Liver (tissue), 9 donors: ENCODE measurements around the gene ZNF292. TPM values are rescaled to one million over a fixed set of nuclear protein-coding genes. Genes with fewer than 3 reads are reported as not detected.
A peak's percentile ranks its signal among the peaks of the same experiment; 100 is the strongest.

ENCODE experiments used
- DNase-seq: peaks from one replicate; pipeline ENCODE4 v3.0.0-alpha.2; 2017; ENCODE audit warnings: low spot score
- H3K27ac ChIP-seq, 2 donors: one replicate each; pipeline ENCODE4 v1.7.0; 2013; ENCODE audit warnings: inconsistent platforms in 2 of 2, low read length in 2 of 2, control low read depth in 1 of 2, low read depth in 1 of 2, mild to moderate bottlenecking in 1 of 2
- H3K27me3 ChIP-seq, 4 donors: one replicate each; pipeline versions ENCODE4 v1.6.1 to v1.7.0; 2013; ENCODE audit warnings: low read length in 3 of 4, inconsistent platforms in 1 of 4, mild to moderate bottlenecking in 1 of 4, moderate library complexity in 1 of 4; ENCODE audit not compliant: control insufficient read depth in 4 of 4, insufficient read depth in 4 of 4
- H3K36me3 ChIP-seq, 4 donors: one replicate each; pipeline versions ENCODE4 v1.6.1 to v1.7.0; 2013; ENCODE audit warnings: low read length in 3 of 4, mild to moderate bottlenecking in 3 of 4, low read depth in 1 of 4, moderate library complexity in 1 of 4; ENCODE audit not compliant: control insufficient read depth in 4 of 4, insufficient read depth in 3 of 4
- H3K4me1 ChIP-seq, 4 donors: one replicate each; pipeline versions ENCODE4 v1.6.1 to v1.7.0; 2013; ENCODE audit warnings: low read length in 3 of 4, mild to moderate bottlenecking in 3 of 4, moderate library complexity in 1 of 4; ENCODE audit not compliant: control insufficient read depth in 4 of 4, insufficient read depth in 4 of 4
- H3K4me3 ChIP-seq, 3 donors: one replicate each; pipeline versions ENCODE4 v1.6.1 to v1.7.0; 2013; ENCODE audit warnings: low read length in 3 of 3, control low read depth in 1 of 3, low read depth in 1 of 3, mild to moderate bottlenecking in 1 of 3
- H3K9ac ChIP-seq, 2 donors: one replicate each; pipeline ENCODE4 v1.7.0; 2013; ENCODE audit warnings: low read length in 2 of 2, mild to moderate bottlenecking in 2 of 2, moderate library complexity in 2 of 2, control low read depth in 1 of 2, low read depth in 1 of 2
- H3K9me3 ChIP-seq, 4 donors: one replicate each; pipeline versions ENCODE4 v1.6.1 to v1.7.0; 2013; ENCODE audit warnings: low read length in 3 of 4; ENCODE audit not compliant: control insufficient read depth in 4 of 4
- EGR1 ChIP-seq, 2 donors: IDR thresholded peaks; 2 replicates each; pipeline ENCODE4 v1.6.1; 2016 to 2018; ENCODE audit warnings: antibody characterized with exemption in 2 of 2, low read depth in 2 of 2
- FOXA2 ChIP-seq: IDR thresholded peaks from 2 replicates; pipeline ENCODE4 v1.6.1; 2016; ENCODE audit warnings: antibody characterized with exemption
- GABPA ChIP-seq, 2 donors: IDR thresholded peaks in 1 of 2; conservative IDR thresholded peaks in 1 of 2; 2 replicates each; pipeline ENCODE4 v1.6.1; 2016; ENCODE audit warnings: antibody characterized with exemption in 2 of 2, mild to moderate bottlenecking in 1 of 2, moderate library complexity in 1 of 2
- RXRA ChIP-seq, 2 donors: IDR thresholded peaks; 2 replicates each; pipeline ENCODE4 v1.6.1; 2017 to 2018; ENCODE audit warnings: antibody characterized with exemption in 2 of 2, mild to moderate bottlenecking in 1 of 2
- YY1 ChIP-seq: IDR thresholded peaks from 2 replicates; pipeline ENCODE4 v1.6.1; 2016; ENCODE audit warnings: antibody characterized with exemption, mild to moderate bottlenecking
- WGBS: extraction: QIAGEN DNeasy Blood & Tissue Kit; methylation state at CpG from one replicate; pipeline ENCODE4 v1.1.7; 2013; 5-methylcytosine and 5-hydroxymethylcytosine counted together
- polyA plus RNA-seq, 2 donors: library from polyadenylated mRNA; stranded (reverse) in 1 of 2; unstranded in 1 of 2; fragments of 200-250 nt in 1 of 2; fragments of >200 nt in 1 of 2; fragmentation: Nextera tagmentation in 1 of 2; extraction: Ambion mirVana in 1 of 2; gene quantifications; one replicate each; pipeline versions ENCODE4 v1.2.1 to v1.2.3, GENCODE V29; 2013 to 2015
- total RNA-seq, 2 donors: library from RNA; depleted of rRNA; stranded (reverse); fragments of >200 nt; gene quantifications; one replicate each; pipeline ENCODE4 v1.2.3, GENCODE V29; 2014
- TF ChIP-seq, protein P1 (sequence below): IDR thresholded peaks from 2 replicates; pipeline ENCODE4 v1.6.1; 2016; ENCODE audit warnings: antibody characterized with exemption
- TF ChIP-seq, protein P2 (sequence below): IDR thresholded peaks from 2 replicates; pipeline ENCODE4 v1.6.1; 2016; ENCODE audit warnings: antibody characterized with exemption
- donor health status: healthy.
- donor health status: healthy.
- donor health status: healthy.
- donor health status: healthy.
- donor health status: healthy.

Gene ZNF292
- total and polyA plus RNA-seq, 4 donors: 2.7 to 16.4 (median 12.5) TPM

DNA sequence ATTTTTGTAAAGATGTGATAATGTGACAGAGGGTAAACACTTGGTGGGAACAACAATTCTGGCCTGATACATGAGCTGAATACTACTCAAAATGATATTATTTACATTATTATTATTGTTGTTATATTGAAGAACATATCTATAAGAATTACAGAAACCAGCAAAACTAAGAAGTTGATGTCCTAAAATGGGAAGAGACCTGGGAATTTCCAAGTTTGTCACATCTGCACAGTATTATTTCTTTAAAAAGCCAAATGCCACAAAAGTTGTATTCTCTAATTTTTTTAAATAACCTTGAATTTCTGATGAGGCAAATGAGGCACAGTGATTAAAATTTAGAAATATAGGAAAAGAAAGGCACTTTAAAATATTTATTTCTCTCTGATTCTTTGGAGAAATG is 5.0 kb upstream of the ZNF292 start:
- Histone ChIP-seq H3K36me3 (no peaks in the 10 kb centered on the region), H3K9ac (no peak overlapping the region), H3K9me3 (no peaks in the 10 kb centered on the region), H3K4me3 (no peak overlapping the region), H3K4me1 (peaks cover 0 to 18% (median 5%) of the 10 kb centered on the region in 4 donors), H3K27me3 (no peaks in the 10 kb centered on the region), H3K27ac (no peak overlapping the region)
- no peak for DNase-seq
- TF ChIP-seq GABPA (IDR thresholded peaks at IDR 0.05 in 1 of 2, conservative IDR thresholded peaks at IDR 0.05 in 1 of 2): no peak

DNA sequence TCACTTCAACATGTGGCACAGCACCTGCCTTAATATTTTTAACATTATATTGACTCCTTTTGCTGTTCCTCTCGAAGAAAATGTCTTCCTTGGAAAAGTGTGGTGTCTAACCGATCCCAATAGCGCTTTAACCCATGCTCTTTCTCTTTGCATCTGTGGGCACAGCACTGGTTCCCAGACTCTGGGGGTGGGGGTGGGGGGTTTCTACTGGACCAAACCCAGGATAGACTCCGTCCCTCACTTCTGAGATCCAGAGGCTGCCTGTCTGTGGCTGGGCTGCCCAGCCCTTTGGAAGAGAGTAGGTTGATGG is 3.9 kb upstream of the ZNF292 start:
- Histone ChIP-seq H3K9me3 (no peaks in the 10 kb centered on the region), H3K36me3 (no peaks in the 10 kb centered on the region), H3K4me1 (peaks cover 0 to 22% (median 6%) of the 10 kb centered on the region in 4 donors), H3K27ac (peak overlapping the region; percentile 68 to 81), H3K4me3 (peak overlapping the region; percentile 6 to 67 (median 61)), H3K9ac (peak overlapping the region; percentile 28 to 42), H3K27me3 (no peaks in the 10 kb centered on the region)
- no peak for TF ChIP-seq FOXA2
- no peak for TF ChIP-seq RXRA (IDR thresholded peaks at IDR 0.05)
- TF ChIP-seq, protein P1, sequence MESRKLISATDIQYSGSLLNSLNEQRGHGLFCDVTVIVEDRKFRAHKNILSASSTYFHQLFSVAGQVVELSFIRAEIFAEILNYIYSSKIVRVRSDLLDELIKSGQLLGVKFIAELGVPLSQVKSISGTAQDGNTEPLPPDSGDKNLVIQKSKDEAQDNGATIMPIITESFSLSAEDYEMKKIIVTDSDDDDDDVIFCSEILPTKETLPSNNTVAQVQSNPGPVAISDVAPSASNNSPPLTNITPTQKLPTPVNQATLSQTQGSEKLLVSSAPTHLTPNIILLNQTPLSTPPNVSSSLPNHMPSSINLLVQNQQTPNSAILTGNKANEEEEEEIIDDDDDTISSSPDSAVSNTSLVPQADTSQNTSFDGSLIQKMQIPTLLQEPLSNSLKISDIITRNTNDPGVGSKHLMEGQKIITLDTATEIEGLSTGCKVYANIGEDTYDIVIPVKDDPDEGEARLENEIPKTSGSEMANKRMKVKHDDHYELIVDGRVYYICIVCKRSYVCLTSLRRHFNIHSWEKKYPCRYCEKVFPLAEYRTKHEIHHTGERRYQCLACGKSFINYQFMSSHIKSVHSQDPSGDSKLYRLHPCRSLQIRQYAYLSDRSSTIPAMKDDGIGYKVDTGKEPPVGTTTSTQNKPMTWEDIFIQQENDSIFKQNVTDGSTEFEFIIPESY: no peak
- TF ChIP-seq, protein P2, sequence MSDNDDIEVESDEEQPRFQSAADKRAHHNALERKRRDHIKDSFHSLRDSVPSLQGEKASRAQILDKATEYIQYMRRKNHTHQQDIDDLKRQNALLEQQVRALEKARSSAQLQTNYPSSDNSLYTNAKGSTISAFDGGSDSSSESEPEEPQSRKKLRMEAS: no peak
- TF ChIP-seq YY1: no peak
- WGBS: 52% methylated on average over 4 of the region's 4 CpGs
- DNase-seq: no peak

DNA sequence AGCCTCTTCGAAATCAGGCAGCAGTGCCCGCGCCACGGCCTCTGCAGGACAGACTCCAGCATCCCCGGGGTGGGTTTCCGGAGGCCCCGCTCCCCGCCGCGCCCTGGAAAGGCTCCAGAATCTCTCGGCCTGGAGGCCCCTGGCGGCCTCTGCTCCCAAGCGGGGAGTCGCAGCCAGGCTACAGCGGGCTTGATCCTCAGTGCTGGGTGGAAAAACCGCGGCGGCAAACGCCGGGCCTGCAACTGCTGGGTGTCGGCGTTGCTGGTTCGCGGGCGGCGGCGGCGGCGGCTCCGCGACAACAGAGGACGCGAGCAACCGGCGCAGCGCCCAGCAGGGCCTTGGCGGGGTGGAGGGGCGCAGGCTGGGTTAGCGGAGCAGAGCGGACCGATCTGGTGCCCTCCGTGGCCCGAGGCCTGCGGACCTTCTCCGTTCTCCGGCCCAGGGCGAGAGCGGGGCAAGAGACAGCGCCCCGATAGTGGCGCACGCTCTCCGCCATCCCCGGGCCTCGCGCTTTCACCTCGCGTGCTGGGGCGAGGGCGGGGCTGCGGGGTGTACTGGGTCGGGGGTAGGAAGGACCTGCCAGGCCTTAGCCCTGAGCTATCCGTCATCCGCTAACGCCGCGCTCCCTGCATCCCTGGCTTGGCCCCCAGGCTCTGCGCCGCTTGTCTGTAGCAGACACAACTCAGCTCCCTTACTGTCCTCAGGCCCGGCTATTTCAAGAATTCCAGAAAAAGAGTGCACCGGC is 3.4 kb upstream of the ZNF292 start:
- Histone ChIP-seq H3K36me3 (no peaks in the 10 kb centered on the region), H3K9ac (peak overlapping the region; percentile 28 to 42), H3K9me3 (no peaks in the 10 kb centered on the region), H3K4me1 (peaks cover 0 to 27% (median 8%) of the 10 kb centered on the region in 4 donors), H3K27me3 (no peaks in the 10 kb centered on the region), H3K27ac (peak overlapping the region; percentile 68 to 81), H3K4me3 (peak overlapping the region; percentile 6 to 67 (median 61))
- WGBS: 1% methylated on average over 71 of the region's 71 CpGs
- DNase-seq: peak; percentile 58
- TF ChIP-seq EGR1 (IDR thresholded peaks at IDR 0.05; ENCODE audit: low read depth in 2 of 2) (no peak), YY1 (peak; percentile 32)
- TF ChIP-seq, protein P2: peak; percentile 12

DNA sequence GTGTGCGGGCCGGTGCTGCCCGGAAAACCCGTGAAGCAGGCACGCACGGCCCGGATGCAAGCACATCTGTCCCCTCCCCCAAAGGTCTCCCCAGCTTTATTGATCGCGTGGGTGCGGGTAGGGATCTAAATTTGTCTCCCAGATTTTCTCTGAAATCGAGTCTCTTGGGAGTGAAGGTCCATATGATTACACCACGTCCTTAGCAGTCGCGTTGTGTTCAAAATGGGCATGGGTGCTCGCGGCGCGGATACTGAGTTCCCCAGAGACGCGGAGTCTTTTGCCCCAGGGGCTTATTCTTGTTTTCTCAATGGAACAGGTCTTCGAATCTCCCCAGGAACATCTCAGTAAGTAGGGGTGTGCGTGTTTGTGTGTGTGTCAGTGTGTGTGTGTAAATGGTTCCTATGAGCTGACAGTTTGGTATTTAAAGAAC is 2.8 kb upstream of the ZNF292 start:
- Histone ChIP-seq H3K9ac (peak overlapping the region in 1 of 2 donors; percentile 16), H3K4me1 (peaks cover 0 to 29% (median 8%) of the 10 kb centered on the region in 4 donors), H3K9me3 (no peaks in the 10 kb centered on the region), H3K36me3 (no peaks in the 10 kb centered on the region), H3K27me3 (no peaks in the 10 kb centered on the region), H3K27ac (peak overlapping the region; percentile 68 to 81), H3K4me3 (peak overlapping the region; percentile 6 to 67 (median 61))
- no peak for TF ChIP-seq GABPA (IDR thresholded peaks at IDR 0.05 in 1 of 2, conservative IDR thresholded peaks at IDR 0.05 in 1 of 2)
- TF ChIP-seq YY1: peak; percentile 20
- TF ChIP-seq, protein P1: no peak
- no peak for DNase-seq
- 33% methylated on average over 22 of the region's 22 CpGs for WGBS
